Activated B cell treated with CpG ODN at 0.5 μM for 24 hours (primary cell): Measurements from ENCODE around the gene PLA2G15. TPM values are rescaled to one million over a fixed set of nuclear protein-coding genes. Genes with fewer than 3 reads are reported as not detected.

ENCODE experiments used
- ATAC-seq: fragments of 200-7000 bp; cut with Tn5 transposase; one replicate; pipeline ENCODE4 v1.10.0; 2021; ENCODE audit warnings: low read depth, mild to moderate bottlenecking, moderate library complexity
- CTCF ChIA-PET: fragments of 350-600 bp; sonication (Branson Sonifier 250); formaldehyde crosslinking; loops from one replicate; lab custom pipeline; 2021; ENCODE audit warnings: antibody characterized with exemption; lab: Charles Lee
- POLR2A ChIA-PET: fragments of 350-600 bp; sonication (Branson Sonifier 250); formaldehyde crosslinking; loops from one replicate; lab custom pipeline; 2021; ENCODE audit warnings: antibody characterized with exemption; lab: Charles Lee
- DNase-seq: peaks from one replicate; pipeline ENCODE4 v3.0.0; 2022
- H3K27ac Mint-ChIP-seq: one replicate; pipeline ENCODE4 v1.8.0; 2020; ENCODE audit warnings: mixed read lengths
- H3K27me3 Mint-ChIP-seq: one replicate; pipeline ENCODE4 v1.8.0; 2021; ENCODE audit warnings: mixed read lengths
- H3K36me3 Mint-ChIP-seq: one replicate; pipeline ENCODE4 v1.8.0; 2021; ENCODE audit warnings: low read depth, mixed read lengths
- H3K4me1 Mint-ChIP-seq: one replicate; pipeline ENCODE4 v1.8.0; 2021; ENCODE audit warnings: mixed read lengths
- H3K4me3 Mint-ChIP-seq: one replicate; pipeline ENCODE4 v1.8.0; 2020; ENCODE audit warnings: mild to moderate bottlenecking, mixed read lengths
- H3K9me3 Mint-ChIP-seq: one replicate; pipeline ENCODE4 v1.8.0; 2020; ENCODE audit warnings: mixed read lengths
- intact Hi-C: fragments of 100-400 bp; cut with micrococcal nuclease; formaldehyde crosslinking; loops from one replicate; pipeline ENCODE4 v1.15.1; 2024
- total RNA-seq: library from RNA; stranded (reverse); gene quantifications from 2 replicates; pipeline ENCODE4 v1.2.3, GENCODE V29; 2022
- TF ChIP-seq, protein P1 (sequence below): fragments of 200-600 bp; IDR thresholded peaks from one replicate; pipeline ENCODE4 v1.8.0; 2022; ENCODE audit warnings: antibody characterized with exemption, mild to moderate bottlenecking

Gene PLA2G15
- total RNA-seq, 1 donor from 2014 or later, result 8.6 TPM

DNA sequence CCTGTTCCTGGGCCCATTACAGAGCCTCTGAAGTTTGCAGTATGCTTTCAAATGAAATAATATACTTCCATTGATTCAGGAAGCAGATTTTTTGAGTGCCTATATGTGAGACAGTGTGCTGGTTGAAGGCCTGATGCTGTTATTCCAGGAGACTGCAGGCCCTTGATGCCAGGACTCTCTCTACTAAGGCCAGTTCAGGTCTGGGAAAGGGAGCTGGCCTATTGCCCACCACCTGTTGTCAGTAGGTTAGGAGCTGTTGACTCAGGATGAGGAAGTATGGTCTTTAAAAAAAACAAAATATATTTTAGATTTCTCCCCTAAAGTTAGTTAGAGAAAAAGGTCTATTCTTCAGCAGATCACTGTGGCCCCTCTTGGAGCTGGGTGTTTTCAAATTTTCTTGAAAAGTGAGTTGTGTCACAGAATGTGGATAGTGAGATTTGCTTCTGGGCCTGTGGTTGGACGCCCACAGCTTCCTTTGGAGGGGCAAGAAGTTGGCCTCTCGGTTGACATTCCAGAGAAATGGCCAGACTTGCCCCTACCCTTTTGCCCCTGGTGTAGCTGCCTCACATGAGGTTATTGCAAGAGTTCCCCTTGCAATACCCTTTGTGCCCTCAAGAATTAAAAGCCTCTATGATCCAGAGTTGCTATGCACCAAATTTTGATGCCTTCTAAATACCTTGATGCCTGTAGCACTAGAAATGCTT is 17.2 kb upstream of the PLA2G15 start:
- Mint-ChIP-seq H3K4me1 (peaks cover 33% of the 10 kb centered on the region), H3K9me3 (no peaks in the 10 kb centered on the region), H3K27me3 (no peaks in the 10 kb centered on the region), H3K27ac (peak overlapping the region; percentile 76), H3K36me3 (peaks cover 29% of the 10 kb centered on the region), H3K4me3 (peak overlapping the region; percentile 7)
- no peak for DNase-seq
- intact Hi-C loops, result loop anchor here (2.0 kb wide), 2 partner anchors 187 to 299 kb away; no protein-coding TSS in a partner anchor
- CTCF ChIA-PET, result interaction anchor here (0.8 to 5.1 kb wide), 15 partner anchors 9 to 555 kb away, joined by 3 to 42 read pairs (median 4); no protein-coding TSS in a partner anchor
- POLR2A ChIA-PET, result interaction anchor here (0.5 to 1.5 kb wide), 5 partner anchors 34 to 792 kb away, joined by 3 to 4 read pairs (median 4); partner anchors contain the start of gene NFATC3
- no peak for ATAC-seq
- TF ChIP-seq, protein P1, sequence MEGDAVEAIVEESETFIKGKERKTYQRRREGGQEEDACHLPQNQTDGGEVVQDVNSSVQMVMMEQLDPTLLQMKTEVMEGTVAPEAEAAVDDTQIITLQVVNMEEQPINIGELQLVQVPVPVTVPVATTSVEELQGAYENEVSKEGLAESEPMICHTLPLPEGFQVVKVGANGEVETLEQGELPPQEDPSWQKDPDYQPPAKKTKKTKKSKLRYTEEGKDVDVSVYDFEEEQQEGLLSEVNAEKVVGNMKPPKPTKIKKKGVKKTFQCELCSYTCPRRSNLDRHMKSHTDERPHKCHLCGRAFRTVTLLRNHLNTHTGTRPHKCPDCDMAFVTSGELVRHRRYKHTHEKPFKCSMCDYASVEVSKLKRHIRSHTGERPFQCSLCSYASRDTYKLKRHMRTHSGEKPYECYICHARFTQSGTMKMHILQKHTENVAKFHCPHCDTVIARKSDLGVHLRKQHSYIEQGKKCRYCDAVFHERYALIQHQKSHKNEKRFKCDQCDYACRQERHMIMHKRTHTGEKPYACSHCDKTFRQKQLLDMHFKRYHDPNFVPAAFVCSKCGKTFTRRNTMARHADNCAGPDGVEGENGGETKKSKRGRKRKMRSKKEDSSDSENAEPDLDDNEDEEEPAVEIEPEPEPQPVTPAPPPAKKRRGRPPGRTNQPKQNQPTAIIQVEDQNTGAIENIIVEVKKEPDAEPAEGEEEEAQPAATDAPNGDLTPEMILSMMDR, result no peak

DNA sequence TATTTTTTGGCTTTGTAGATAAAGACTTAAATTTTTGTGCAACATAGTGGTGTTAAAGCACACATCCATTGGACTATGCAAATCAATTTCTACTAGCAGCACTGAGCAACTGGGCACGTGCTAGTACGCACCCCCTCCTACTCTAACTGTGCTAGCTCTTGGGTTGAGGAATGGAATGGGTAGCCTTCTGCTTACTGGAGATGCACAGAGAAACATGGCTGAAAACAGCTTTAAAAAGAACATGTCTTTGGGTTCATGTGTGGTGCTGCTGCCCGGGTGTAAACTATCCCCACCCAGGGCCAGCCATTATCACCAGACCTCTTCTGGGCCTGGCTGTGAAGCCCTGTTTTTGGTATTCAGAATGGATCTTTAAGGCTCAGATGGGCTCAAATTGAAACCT is 16.5 kb upstream of the PLA2G15 start:
- Mint-ChIP-seq H3K4me1 (peaks cover 33% of the 10 kb centered on the region), H3K27ac (peak overlapping the region; percentile 18), H3K27me3 (no peaks in the 10 kb centered on the region), H3K9me3 (no peaks in the 10 kb centered on the region), H3K4me3 (no peak overlapping the region), H3K36me3 (peaks cover 29% of the 10 kb centered on the region)
- TF ChIP-seq, protein P1, result no peak
- POLR2A ChIA-PET, result interaction anchor here (1.5 kb wide), 1 partner anchor 109 kb away, joined by 4 read pairs; no protein-coding TSS in a partner anchor
- ATAC-seq, result no peak
- CTCF ChIA-PET, result interaction anchor here (0.8 to 5.1 kb wide), 13 partner anchors 8 to 556 kb away, joined by 3 to 42 read pairs (median 4); no protein-coding TSS in a partner anchor
- intact Hi-C loops, result loop anchor here (1.0 to 2.0 kb wide), 7 partner anchors 134 to 412 kb away; no protein-coding TSS in a partner anchor
- DNase-seq, result no peak

DNA sequence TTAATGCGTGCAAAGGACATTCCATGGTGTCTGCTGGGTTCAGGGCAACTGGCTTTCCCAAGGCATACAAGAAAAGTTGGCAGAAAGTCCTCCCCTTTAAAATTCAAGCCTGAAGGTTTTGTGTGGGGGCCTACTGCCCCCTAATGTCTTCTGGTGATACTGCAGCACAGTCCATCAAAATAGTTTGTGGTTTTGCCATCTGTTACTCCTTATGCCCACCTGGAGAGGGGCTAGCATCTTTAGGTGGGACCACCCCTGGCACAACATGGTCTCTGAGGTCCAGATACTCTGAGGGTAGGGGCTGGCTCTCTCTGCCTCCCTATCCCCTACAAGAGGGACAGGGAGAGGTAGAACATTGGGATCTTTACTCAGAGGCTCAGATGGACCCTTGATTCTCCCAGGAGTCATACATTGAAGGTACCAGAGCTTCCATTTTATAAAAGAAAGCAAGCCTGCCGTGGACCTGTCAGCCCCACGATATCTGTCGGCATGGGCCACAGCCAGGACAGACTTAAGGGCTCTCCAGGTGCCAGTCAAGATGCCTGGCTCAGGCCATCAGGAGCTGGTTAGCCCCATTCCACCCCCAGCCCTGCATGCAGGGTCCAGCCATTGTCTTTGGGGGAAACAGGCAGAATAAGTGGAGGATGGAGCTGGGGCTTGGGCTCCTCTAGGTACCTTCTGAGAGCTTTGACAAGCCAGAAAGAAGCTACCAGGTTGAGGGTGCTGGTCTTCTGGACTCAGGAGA is 15.6 kb upstream of the PLA2G15 start:
- CTCF ChIA-PET, result interaction anchor here (0.9 to 5.1 kb wide), 7 partner anchors 9 to 413 kb away, joined by 3 to 42 read pairs (median 4); no protein-coding TSS in a partner anchor
- peak; percentile 63 for ATAC-seq
- Mint-ChIP-seq H3K4me1 (peaks cover 35% of the 10 kb centered on the region), H3K4me3 (no peak overlapping the region), H3K27ac (peak overlapping the region; percentile 41), H3K9me3 (no peaks in the 10 kb centered on the region), H3K36me3 (peaks cover 29% of the 10 kb centered on the region), H3K27me3 (no peaks in the 10 kb centered on the region)
- TF ChIP-seq, protein P1, result peak; percentile 29
- DNase-seq, result no peak
- POLR2A ChIA-PET, result no interaction called here
- intact Hi-C loops, result loop anchor here (1.0 to 10.0 kb wide), 9 partner anchors 135 to 745 kb away; partner anchors contain the start of genes ACD, AGRP, ATP6V0D1 and C16orf86

GRCh38 chr16:68230176-68230571 is 15.0 kb upstream of the PLA2G15 start:
- ChIA-PET CTCF (interaction anchor here (0.9 to 5.1 kb wide), 7 partner anchors 8 to 414 kb away, joined by 3 to 42 read pairs (median 4); no protein-coding TSS in a partner anchor), POLR2A (no interaction called here)
- Mint-ChIP-seq H3K27me3 (no peaks in the 10 kb centered on the region), H3K36me3 (peaks cover 28% of the 10 kb centered on the region), H3K27ac (no peak overlapping the region), H3K4me3 (no peak overlapping the region), H3K9me3 (no peaks in the 10 kb centered on the region), H3K4me1 (peaks cover 37% of the 10 kb centered on the region)
- intact Hi-C loops, result loop anchor here (10.0 kb wide), 2 partner anchors 565 to 745 kb away; partner anchors contain the start of genes ACD, AGRP, ATP6V0D1 and C16orf86
- TF ChIP-seq, protein P1, result no peak
- ATAC-seq (no peak), DNase-seq (no peak)
